MCF 10A (cell line): ENCODE data around the gene RASSF8. TPM values are rescaled to one million over a fixed set of nuclear protein-coding genes. Genes with fewer than 3 reads are reported as not detected.

Experiments used
- BruUV-seq: library from RNA; stranded (reverse); fragments of 400-500 nt; replicated peaks from 2 replicates; lab custom pipeline; 2021; lab: Mats Ljungman, UMichigan
- CTCF ChIA-PET: fragments of 300-600 bp; sonication (Branson Sonifier 250); formaldehyde crosslinking; extraction: SDS; loops from one replicate; lab custom pipeline; 2021; ENCODE audit warnings: antibody characterized with exemption, inconsistent platforms; lab: Yijun Ruan, JAX
- POLR2A ChIA-PET: fragments of 300-600, 350-650 bp; sonication (Branson Sonifier 250); formaldehyde crosslinking; extraction: SDS; loops from one replicate; lab custom pipeline; 2020; ENCODE audit warnings: antibody characterized with exemption, inconsistent platforms; lab: Yijun Ruan, JAX
- DNase-seq: peaks from one replicate; pipeline ENCODE4 v3.0.0-alpha.2; 2018; ENCODE audit not compliant: unreplicated experiment
- H3K27ac Mint-ChIP-seq: one replicate; pipeline ENCODE4 v1.8.0; 2022; ENCODE audit warnings: mild to moderate bottlenecking, low read depth, mixed read lengths; ENCODE audit not compliant: unreplicated experiment
- H3K27me3 Mint-ChIP-seq: one replicate; pipeline ENCODE4 v1.8.0; 2022; ENCODE audit warnings: mixed read lengths; ENCODE audit not compliant: insufficient read depth, unreplicated experiment
- H3K36me3 Mint-ChIP-seq: one replicate; pipeline ENCODE4 v1.8.0; 2022; ENCODE audit warnings: mild to moderate bottlenecking, moderate library complexity, mixed read lengths; ENCODE audit not compliant: insufficient read depth, unreplicated experiment
- H3K4me1 Mint-ChIP-seq: one replicate; pipeline ENCODE4 v1.8.0; 2022; ENCODE audit warnings: mixed read lengths; ENCODE audit not compliant: insufficient read depth, unreplicated experiment
- H3K4me3 Mint-ChIP-seq: one replicate; pipeline ENCODE4 v1.8.0; 2022; ENCODE audit warnings: mild to moderate bottlenecking, moderate library complexity, mixed read lengths; ENCODE audit not compliant: unreplicated experiment
- H3K9me3 Mint-ChIP-seq: one replicate; pipeline ENCODE4 v1.8.0; 2022; ENCODE audit warnings: mixed read lengths; ENCODE audit not compliant: unreplicated experiment
- CTCF ChIP-seq: fragments of 200-600 bp; IDR thresholded peaks from one replicate; pipeline ENCODE4 v1.8.0; 2022; ENCODE audit warnings: antibody characterized with exemption, mild to moderate bottlenecking; ENCODE audit not compliant: unreplicated experiment
- intact Hi-C: fragments of 100-400 bp; cut with micrococcal nuclease; formaldehyde crosslinking; loops from 2 replicates; pipeline ENCODE4 v1.14.1; 2022
- total RNA-seq: library from RNA; stranded (reverse); gene quantifications from 2 replicates; pipeline ENCODE4 v1.2.3, GENCODE V29; 2022

The RASSF8 gene
- total RNA-seq, 1 experiment from 2014 or later: 52.9 TPM

GRCh38 chr12:25939606-25940005, 18.9 kb upstream of the RASSF8 start:
- ChIA-PET POLR2A (no interaction called here), CTCF (interaction anchor here (0.7 kb wide), 1 partner anchor 20 kb away, joined by 3 read pairs; no protein-coding TSS in a partner anchor)
- peaks cover 6% of the 10 kb centered on the region for H3K4me1 Mint-ChIP-seq
- H3K4me3 Mint-ChIP-seq: no peak overlapping the region
- no peaks in the 10 kb centered on the region for H3K36me3 Mint-ChIP-seq
- H3K27me3 Mint-ChIP-seq: no peaks in the 10 kb centered on the region
- H3K9me3 Mint-ChIP-seq: no peaks in the 10 kb centered on the region
- BruUV-seq: no TSS peak
- no peak overlapping the region for H3K27ac Mint-ChIP-seq
- intact Hi-C loops: no loop called here
- TF ChIP-seq CTCF: no peak
- DNase-seq: no peak

- no peak for DNase-seq
- Mint-ChIP-seq H3K36me3 (no peaks in the 10 kb centered on the region), H3K27ac (no peak overlapping the region), H3K9me3 (no peaks in the 10 kb centered on the region), H3K4me3 (no peak overlapping the region), H3K4me1 (no peaks in the 10 kb centered on the region), H3K27me3 (no peaks in the 10 kb centered on the region)
- no TSS peak for BruUV-seq
- no peak for TF ChIP-seq CTCF
- ChIA-PET POLR2A (no interaction called here), CTCF (no interaction called here)
- intact Hi-C loops: no loop called here
These were observed 17.6 kb upstream of the RASSF8 start for GRCh38 chr12:25940886-25941285.

GRCh38 chr12:25942709-25943108, 15.8 kb upstream of the RASSF8 start:
- Mint-ChIP-seq H3K4me3 (no peak overlapping the region), H3K36me3 (no peaks in the 10 kb centered on the region), H3K27me3 (no peaks in the 10 kb centered on the region), H3K4me1 (no peaks in the 10 kb centered on the region), H3K9me3 (no peaks in the 10 kb centered on the region), H3K27ac (no peak overlapping the region)
- DNase-seq: no peak
- BruUV-seq: no TSS peak
- TF ChIP-seq CTCF: no peak
- intact Hi-C loops: no loop called here
- POLR2A ChIA-PET: no interaction called here
- CTCF ChIA-PET: interaction anchor here (1.1 kb wide), 1 partner anchor 507 kb away, joined by 3 read pairs; no protein-coding TSS in a partner anchor

- H3K4me1 Mint-ChIP-seq: no peaks in the 10 kb centered on the region
- no peak for TF ChIP-seq CTCF
- CTCF ChIA-PET: interaction anchor here (0.6 kb wide), 1 partner anchor 119 kb away, joined by 3 read pairs; no protein-coding TSS in a partner anchor
These were observed 14.5 kb upstream of the RASSF8 start for GRCh38 chr12:25943940-25944339.

More at GRCh38 chr12:25943940-25944339, 14.5 kb upstream of the RASSF8 start:
- H3K36me3 Mint-ChIP-seq: no peaks in the 10 kb centered on the region
- no peaks in the 10 kb centered on the region for H3K9me3 Mint-ChIP-seq
- POLR2A ChIA-PET: interaction anchor here (1.0 kb wide), 1 partner anchor 62 kb away, joined by 3 read pairs; no protein-coding TSS in a partner anchor
- DNase-seq: no peak
- no peak overlapping the region for H3K4me3 Mint-ChIP-seq
- H3K27ac Mint-ChIP-seq: no peak overlapping the region
- H3K27me3 Mint-ChIP-seq: no peaks in the 10 kb centered on the region
- intact Hi-C loops: no loop called here
- BruUV-seq: no TSS peak
